ENCODE data around the gene CHD1.

GRCh38 chr5:98810206-98810605 is 118.6 kb downstream of the CHD1 start:
- TF ChIP-seq FOXK2 (IDR thresholded peaks at IDR 0.05) (no peak), SUZ12 (IDR thresholded peaks at IDR 0.05) (no peak), PKNOX1 (IDR thresholded peaks at IDR 0.05) (no peak), FOXM1 (IDR thresholded peaks at IDR 0.05; ENCODE audit: borderline replicate concordance) (no peak), FOXA1 (IDR thresholded peaks at IDR 0.05) (no peak), ELF4 (IDR thresholded peaks at IDR 0.05) (no peak), CTBP1 (IDR thresholded peaks at IDR 0.05; ENCODE audit: borderline replicate concordance) (no peak), L3MBTL2 (conservative IDR thresholded peaks at IDR 0.05) (no peak), ZNF384 (IDR thresholded peaks at IDR 0.05) (no peak), BHLHE40 (IDR thresholded peaks at IDR 0.05; ENCODE audit: borderline replicate concordance) (no peak), SP1 (IDR thresholded peaks at IDR 0.05) (no peak), LEF1 (IDR thresholded peaks at IDR 0.05; ENCODE audit: borderline replicate concordance) (no peak), ARNT (IDR thresholded peaks at IDR 0.05) (no peak), HDGF (IDR thresholded peaks at IDR 0.05; ENCODE audit: borderline replicate concordance) (no peak)

Measured in HEK293T (cell line).